HG02981 (cell line): Measurements from ENCODE around the gene CDKN1C.
"Not testable (repeated sequence)": the region's sequence is repeated elsewhere in the genome, so short reads cannot be mapped to it uniquely, and the experiment has no call there.

Experiments used
- ATAC-seq: cut with Tn5 transposase; IDR thresholded peaks from one replicate; pipeline ENCODE4 v1.9.1; 2021; ENCODE audit warnings: mild to moderate bottlenecking, moderate library complexity; ENCODE audit not compliant: unreplicated experiment

CDKN1C gene

DNA sequence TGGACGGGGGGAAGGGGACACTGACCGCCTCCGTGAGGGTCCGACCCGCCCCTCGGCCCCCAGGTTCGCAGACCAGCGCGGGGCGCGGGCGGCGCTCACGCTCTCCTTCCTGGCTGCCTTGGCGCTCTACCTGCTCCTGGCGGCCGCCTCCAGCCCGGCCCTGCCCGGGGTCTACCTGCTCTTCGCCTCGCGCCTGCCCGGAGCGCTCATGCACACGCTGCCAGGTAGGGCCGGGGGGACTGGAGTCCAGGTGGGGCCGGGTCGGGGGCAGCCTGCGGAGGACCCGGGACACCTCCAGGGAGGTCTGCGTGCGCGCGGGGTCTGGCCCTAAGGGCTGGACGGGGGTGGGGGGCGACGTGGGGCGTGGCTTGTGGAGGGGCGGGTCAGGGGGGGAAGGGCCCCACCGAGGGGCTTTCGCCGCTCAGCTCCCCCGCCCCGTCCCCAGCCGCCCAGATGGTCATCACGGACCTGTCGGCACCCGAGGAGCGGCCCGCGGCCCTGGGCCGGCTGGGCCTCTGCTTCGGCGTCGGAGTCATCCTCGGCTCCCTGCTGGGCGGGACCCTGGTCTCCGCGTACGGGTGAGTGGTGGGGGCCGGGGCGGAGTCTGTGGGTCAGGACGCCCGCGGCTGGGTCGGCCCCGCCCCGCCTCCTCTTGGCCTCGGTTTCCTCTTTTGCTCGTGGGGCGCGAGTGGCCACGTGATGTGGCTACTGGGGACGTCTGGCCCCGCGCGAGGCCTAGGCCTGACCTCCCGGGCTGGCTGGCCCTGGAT is 23.7 kb upstream of the CDKN1C start:
- no peak for ATAC-seq

DNA sequence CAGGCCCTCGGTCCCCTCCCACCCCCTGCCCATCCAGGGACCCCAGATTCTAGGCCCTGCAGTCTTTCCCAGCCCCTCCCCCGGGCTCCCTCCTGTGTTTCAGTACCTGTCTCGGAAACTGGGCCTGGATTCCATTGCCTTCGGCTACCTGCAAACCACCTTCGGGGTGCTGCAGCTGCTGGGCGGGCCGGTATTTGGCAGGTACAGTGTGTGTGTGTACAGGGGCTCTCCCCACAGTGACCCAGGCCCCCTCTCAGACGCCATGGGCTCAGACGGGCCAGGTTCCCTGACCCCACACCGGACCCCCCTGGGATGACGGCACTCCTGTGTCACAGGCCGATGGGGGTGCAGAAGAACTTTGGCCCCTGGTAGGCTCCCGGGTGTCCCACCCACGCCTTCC is 22.6 kb upstream of the CDKN1C start:
- no peak for ATAC-seq

DNA sequence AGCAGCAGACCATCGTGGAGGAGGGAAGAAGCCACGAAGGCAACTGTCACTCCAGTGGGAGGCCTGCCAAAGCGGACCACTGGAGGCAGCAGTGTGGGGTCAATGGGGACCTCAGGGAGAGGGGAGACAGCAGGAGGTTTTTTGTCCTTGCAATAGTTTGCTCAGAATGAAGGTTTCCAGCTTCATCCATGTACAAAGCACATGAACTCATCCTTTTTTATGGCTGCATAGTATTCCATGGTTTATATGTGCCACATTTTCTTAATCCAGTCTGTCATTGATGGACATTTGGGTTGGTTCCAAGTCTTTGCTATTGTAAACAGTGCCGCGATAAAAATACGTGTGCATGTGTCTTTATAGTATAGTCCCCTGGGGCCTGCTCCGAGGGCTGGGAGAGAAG is 19.7 kb upstream of the CDKN1C start:
- not testable (repeated sequence) for ATAC-seq

DNA sequence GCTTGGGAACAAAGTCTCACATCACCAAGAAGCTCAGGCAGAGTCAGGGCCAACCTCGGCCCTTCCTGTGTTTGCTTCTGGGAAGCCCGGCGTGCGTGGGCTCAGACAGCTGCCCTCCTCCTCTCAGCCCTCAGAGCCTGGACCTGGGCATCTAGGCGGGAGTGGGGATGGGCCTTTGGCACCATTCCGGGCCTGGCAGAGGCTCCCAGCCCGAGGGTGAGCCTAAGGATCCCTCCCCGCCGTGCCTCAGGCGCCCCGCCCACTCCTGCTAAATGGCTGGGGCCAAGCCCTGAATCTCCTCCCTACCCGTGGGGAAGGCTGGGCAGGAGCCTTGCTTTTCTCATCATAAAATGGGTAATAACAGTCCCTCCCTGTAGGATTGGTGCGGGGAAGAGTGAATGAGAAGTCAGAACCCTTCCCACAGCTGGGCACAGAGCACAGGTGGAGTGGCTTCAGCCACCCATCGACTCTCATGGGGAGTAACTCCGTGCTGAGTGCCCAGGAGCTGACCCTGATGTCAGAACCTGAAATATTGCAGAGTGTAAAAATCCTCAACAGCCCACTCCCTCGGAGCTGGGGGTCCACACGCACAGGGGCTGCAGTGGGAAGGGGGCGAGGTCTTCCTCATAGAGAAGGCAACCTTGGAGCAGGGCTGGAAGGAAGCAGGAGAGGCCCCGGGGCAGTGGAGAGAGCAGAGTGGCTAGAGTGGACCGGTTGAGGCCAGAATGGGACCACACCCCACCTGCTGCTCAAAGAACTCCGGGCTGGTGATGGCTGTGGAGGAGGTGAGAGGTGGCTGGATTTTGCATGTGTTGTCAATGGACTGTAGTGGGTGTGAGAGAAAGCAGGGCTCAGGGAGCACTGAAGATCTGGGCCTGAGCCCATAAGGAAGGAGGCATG is 18.8 kb upstream of the CDKN1C start:
- ATAC-seq, result no peak

DNA sequence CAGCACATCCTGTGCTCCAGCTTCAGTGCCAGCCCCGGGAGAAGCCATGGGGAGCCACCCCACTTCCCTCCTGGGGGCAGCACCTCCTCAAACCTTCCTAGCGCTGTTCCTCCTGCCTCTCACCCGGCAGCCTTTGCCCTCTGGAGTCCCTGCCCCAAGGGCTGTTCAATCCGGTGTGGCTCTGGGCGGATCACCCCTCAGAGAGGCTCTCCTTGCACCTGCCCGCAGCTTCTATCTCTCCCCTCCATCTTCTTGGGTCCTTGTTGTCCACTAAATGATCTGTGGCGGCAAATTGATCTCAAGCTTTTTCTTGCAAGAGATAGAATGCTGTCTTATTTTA is 18.1 kb upstream of the CDKN1C start:
- ATAC-seq, result no peak

DNA sequence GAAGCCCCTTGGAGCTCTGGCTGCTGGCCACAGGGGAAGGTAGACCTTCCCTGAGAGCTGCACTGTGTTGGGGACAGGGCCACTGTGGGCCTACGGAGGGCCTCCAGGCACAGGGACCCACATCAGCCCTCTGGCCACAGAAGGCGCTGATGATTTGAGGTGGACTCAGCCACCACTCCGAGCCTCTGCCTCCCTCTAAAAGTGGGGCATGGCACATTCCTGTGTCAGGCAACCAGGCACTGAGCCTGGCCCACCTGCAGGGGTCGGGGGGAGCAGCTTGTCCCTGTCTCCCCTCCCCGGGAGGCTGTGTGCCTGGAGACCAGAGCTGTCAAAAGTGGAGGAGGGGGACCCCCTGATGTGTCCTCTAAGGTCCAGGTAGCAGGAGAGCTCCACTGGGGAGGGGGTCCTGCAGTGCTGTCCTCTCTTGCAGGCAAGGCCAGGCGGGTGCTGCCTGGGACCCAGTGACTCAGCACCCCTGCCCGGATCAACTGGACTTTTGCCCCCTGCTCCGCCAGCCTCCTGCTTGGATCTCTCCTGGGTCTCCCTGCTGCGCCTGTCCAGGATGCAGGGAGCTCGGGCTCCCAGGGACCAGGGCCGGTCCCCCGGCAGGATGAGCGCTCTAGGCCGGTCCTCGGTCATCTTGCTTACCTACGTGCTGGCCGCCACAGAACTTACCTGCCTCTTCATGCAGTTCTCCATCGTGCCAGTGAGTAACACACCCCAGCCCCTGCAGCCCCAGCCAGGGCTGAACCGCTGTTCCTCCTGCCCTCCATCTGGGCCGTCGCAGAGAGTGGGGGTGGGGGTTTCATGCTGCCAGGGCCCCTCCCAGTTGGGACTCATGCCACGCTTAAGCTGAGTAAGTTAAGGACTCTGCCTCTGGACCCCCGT is 17.5 kb upstream of the CDKN1C start:
- no peak for ATAC-seq

DNA sequence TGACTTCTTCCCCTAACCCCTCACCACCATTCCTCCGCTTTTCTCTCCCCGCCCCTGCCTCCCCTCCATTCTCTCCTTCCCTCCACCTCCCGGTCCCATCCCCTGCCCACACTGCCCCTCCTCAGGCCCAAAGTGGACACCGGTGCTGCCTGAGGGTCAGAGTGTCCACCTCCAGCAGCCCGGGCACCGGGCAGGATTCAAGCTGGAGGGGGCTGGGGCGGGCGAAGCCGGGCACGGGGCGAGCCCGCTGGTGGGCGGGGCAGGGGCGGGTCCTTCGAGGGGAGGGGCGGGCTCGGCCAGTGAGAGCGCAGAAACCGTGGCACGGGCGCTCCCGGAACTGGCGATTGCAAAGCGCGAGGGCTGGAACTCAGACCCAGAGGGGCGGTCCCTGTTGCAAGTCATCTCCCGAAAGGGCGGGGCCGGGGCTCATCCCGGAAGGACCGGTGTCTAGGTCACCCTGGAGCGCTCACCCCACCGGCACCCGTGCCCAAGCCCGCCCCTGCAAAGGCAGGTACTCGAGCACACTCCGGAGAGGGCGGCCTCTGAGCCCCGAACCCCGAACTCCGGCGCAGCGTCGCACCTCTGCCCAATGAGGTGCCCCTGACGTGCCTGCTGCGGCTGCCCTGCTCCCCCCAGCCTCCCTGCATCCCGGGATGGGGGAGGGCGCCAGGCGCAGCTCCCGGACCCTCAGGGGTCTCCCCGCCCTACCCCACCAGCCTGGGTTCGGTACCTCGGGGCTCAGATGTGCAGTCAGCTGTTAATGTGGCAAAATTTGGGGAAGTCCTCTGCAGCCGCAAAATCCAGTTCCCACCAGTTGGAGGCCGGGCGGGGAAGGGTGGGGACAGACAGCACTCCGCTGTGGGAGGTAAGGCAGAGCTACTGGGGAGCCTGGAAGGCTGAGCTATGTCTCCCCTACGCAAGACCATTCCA is 16.5 kb upstream of the CDKN1C start:
- ATAC-seq, result peak; percentile 94

DNA sequence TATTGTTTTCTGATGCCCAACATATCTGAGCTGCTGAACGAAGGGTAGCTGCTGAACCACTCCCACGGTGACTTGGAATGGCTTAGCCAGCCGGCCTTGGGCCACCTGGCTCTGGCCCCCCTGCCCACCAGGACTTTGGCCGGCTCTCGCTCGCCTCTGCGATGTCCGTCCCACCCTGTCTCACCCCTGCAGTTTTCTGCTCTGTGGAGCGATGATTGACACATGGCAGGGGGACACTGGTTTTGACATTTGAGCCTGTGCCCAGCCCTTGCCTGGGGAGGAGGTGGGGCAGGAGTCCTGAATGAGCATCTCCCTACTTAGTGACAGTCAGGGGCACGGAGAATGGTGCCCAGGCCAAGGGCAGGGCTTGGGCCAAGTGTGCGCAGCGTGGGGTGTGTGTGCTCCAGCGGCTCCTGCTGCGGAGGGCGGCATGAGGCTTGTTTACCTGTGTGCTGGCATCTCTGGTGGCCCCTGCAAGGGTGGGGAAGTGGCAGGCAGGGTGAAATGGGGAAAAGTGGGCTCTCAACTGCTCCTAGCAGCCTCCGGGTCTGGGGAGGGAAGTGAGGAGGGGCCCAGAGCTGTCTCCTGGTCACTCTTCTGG is 15.7 kb upstream of the CDKN1C start:
- no peak for ATAC-seq

DNA sequence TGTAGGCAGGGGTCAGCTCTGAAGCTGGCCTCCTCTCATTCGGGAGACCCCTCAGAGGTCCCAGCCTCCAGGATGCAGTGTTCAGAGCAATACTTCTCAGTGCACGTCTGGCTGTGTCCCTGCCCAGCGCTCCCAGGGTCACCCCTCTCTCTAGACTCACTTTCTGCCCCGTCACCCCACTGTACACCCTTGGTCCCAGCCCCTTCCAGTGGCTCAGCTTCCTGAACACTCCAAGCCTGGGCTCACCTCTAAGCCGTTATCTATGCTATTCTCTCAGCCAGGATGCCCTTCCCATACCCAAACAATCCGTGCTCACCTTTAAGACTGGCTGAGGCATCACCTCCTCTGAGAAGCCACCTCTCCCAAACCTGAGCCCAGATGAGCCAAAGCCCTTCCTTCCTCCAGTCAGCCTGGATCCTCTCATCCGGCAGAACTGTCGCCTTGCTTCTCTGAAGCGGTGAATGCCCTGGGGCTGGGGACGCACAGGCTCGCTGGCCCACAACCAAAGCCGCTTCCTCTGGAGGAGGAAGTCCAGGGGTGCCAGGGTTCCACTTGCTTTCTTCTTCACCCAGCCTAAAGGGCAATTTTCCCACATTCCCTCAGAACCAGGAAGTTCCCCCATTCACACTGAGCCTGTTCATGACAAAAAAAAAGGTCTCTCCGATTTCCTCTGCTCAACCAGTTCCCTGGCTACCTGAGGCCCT is 13.7 kb upstream of the CDKN1C start:
- ATAC-seq, result no peak

DNA sequence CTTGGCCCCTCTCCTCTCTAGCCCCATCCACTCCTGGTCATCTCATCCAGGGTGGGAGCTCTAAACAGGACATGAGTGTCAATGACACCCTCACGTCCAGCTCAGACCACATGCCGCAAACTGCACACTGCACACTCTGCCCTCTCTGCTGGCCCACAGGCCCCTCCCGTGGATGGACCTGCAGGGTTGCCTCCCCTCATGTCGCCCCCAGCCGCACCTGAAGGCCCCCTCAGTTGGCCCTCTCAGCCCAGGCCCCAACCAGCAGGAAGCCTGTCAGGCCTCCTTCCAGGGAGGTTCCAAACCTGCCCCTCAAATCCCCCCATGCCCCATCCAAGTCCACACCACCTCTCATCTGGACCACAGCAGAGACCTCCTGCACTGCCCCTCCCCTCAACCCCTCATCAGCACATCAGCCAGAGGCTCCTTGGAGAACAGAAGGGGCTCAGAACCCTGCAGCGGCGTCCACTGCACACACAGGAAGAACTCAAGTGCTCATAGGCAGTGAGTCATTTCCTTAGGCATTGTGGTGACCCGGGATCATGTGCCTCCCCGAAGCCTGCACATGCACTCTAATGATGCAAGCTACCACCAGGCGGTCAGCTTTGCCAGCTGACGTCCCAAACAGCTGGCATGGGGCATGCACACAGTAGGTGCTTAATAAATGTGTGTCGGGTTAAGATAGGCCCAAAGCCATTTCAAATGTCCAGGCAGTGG is 12.9 kb upstream of the CDKN1C start:
- no peak for ATAC-seq

DNA sequence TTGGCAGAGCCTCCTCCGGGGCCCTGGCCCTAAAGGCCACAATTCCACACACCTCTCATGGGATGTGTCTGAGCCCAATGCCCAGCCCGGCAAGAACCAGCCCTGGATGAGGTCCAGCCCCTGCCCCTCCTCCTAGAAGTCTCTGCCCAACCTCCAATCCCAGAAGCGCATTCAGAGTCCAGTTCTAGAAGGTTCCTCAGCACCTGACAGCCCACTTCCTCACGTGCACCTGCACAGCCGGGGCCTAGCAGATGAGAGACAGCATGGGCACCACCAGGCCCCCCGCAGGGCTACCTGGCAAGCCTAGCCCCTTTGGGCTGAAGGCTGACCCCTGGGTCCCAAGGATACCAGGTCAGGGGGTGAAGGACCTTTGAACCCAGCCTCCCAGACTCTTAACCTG is 11.5 kb upstream of the CDKN1C start:
- ATAC-seq, result no peak

DNA sequence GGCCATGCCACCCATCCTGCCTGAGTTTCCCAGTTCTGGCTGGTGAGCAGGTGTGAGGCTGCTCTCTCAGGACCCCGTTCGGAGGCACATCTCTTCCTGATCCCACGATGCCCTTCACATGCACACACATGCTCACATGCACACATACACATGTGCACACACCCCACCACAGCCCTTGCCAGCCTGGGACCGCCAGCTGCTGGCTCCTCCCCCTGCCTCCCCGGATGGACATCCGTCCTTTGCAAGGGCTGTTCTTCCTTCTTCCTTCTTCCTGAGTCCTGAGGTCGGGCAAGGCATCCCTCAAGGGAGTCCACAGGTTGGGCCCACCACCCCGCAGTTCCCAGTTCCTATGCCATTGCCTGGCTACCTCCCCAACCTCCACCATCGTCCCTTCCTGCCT is 10.5 kb upstream of the CDKN1C start:
- ATAC-seq, result no peak

DNA sequence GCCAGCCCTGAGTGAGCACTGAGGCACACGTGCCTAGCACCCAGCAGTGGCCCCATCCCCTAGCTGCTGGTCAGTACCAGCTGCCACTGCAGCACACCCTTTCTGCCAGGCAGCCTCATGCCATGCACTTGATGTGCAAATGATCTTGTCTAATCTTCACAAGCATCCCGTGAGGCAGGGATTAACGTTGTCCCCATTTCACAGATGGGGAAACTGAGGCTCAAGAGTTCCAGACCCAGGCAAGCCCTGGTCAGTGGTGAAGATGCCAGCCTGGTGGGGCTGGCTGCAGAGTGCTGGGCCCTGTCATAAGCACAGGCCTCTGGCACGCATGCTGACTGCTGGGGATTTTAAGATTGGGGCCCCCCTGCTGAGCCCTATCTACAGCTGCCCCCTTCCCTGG is 8.4 kb upstream of the CDKN1C start:
- ATAC-seq, result no peak

DNA sequence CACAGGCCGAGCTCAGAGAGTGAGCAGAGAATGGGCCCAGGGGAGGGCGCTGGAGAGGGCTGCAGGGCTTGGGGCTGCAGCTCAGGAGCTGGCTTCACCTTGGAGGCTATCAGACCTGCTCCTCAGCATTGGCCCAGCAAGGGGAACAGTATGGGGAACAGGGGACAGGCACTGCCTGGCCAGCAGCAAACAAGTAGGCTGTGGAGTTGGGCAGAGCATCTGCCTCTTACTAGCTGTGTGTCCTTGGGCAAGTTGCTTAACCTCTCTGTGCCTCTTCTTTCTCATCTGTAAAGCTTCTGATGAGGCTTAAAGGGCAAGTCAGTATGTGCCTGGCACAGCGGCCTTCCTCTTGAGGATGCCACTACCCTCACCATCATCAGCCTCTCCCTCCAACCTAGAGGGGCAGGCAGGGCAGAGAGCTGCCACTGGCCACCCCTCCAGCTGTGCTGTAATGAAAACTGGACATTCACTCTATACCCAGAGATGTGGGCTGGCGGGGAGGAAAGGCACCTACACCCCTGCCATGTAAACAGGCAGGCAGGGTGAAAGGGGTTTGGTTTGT is 7.5 kb upstream of the CDKN1C start:
- ATAC-seq, result no peak

DNA sequence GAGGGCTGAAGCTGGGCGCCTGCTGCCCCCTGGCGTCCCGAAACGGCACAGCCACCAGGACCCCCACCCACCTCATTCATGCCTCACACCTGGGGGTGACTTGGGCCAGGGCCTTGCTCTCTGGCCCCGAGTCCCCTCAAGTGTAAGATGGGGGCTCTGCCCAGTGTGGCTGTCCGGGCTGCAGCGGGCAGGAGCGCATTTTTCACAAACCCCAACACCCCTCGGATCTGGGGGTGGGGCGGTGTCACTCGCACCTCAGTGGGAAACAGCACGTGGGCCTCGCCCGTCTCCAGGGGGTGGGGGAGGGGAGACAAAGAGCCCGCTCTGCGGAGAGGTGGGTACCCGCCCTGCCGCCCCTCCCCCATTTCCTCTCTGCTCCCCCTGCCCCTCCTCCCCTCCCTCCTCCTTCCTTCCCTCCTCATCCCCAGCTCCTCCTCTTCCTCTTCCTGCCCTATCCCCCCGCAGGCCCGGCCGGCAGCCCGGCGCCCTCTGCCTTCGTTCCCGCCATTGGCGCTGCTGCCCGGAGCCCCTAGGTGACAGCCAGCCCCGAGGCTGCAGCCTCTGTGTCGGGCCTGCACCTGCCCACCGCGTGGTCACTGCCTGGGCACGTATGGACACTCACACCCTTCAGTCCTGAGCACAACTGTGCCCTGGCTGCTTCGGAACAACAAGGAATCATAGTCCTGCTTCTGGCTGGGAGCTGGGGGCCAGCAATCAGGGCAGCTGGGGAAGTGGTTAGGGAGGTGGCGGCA is 6.8 kb upstream of the CDKN1C start:
- no peak for ATAC-seq

DNA sequence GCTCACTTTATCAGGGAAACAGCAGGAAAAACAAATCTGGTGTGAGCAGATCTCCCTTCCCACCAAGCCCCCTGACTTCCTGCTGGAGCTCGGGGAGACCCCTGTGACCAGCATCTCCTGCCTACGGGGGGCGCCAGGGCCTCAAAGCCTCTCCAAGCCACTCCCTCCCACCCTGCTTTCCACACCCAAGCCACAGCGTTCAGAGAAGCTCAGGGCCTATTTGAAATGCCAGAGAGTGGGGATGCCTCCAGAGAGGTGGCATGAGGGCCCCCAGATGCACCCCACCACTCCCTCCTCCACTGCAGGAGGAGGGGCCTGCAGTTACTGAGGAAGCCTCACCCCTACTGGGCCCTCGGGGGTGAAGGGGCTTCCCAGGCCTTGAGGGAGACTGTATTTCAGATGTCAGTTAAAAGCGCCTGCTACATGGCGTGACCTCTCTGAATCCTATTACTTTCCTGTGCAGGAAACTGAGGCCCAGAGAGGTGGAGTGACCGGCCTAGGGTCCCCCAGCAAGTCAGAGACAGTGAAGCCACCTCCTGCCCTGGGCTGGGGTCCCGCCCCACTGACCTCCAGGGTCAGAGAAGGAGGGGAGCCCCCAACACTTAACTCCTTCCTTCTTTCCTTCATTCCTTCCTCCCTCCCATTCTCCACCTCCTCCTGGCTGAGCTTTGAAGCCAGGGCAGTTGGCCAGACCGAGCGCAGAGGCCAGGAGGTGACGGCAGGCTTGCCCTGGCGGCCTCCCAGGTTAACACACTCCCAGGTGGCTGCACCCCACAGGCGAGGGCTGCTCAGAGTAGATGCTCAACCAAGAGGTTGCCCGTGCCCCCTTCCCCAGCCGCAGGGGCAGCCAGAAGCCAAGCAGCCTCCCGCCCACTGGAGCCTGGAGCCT is 6.0 kb upstream of the CDKN1C start:
- no peak for ATAC-seq
